Epithelial cell of esophagus (primary cell): ENCODE measurements around the gene BCAN.

Experiments
- DNase-seq: peaks from one replicate; pipeline ENCODE4 v3.0.0; 2010; ENCODE audit warnings: low read depth
- H3K4me3 ChIP-seq: 2 replicates; pipeline ENCODE4 v1.5.1; 2011; ENCODE audit warnings: mild to moderate bottlenecking, low read length, control low read depth
- CTCF ChIP-seq: IDR thresholded peaks from 2 replicates; pipeline ENCODE4 v1.5.1; 2011; ENCODE audit warnings: low read depth, mild to moderate bottlenecking, low read length, control low read depth, inconsistent platforms; ENCODE audit not compliant: insufficient read depth; ENCODE audit errors: missing control alignments

BCAN gene

GRCh38 chr1:156639601-156640101 lies 2.3 kb upstream of the BCAN start:
- no peak overlapping the region for H3K4me3 ChIP-seq
- TF ChIP-seq CTCF: no peak
- no peak for DNase-seq

- TF ChIP-seq CTCF: no peak
- DNase-seq: no peak
- no peak overlapping the region for H3K4me3 ChIP-seq
Measured at GRCh38 chr1:156640842-156641706, 843 bp upstream of the BCAN start.

GRCh38 chr1:156642265-156643048 lies 540 bp downstream of the BCAN start:
- no peak overlapping the region for H3K4me3 ChIP-seq
- no peak for DNase-seq

DNA sequence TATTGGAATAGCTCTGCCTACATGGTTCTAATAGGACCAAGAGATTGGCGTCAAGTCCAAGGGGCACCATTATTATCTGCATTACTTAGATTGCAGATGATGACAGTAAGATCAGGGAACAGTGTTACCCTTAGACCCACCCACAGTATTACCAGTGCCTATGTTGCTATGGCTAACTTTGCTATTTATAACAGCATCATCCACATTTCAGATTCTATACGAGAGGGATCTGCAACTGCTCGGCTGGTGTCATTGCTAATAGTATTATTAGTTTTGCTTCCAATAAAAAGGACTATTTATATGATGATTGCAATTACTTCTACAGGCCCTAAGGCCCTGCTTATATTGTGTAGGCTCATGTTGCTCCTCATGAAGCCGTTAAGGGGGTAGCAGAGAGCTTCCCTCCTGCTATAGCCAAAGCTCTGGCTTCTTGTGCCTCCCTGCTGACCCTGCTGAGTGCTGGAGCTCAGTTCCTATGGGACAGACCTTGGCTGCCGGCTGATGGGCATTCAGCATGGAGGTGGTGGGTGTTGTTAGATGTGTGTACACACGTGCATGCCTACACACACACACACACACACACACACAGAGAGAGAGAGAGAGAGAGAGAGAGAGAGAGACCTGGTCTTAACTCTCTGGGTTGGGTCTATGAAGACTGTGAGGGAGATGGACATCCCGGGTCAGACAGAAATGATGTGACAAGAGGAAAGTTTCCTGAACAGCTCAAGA lies 1.3 kb downstream of the BCAN start:
- DNase-seq: no peak
- no peak overlapping the region for H3K4me3 ChIP-seq
- TF ChIP-seq CTCF: no peak

More at GRCh38 chr1:156642265-156643048, 540 bp downstream of the BCAN start:
- TF ChIP-seq CTCF: no peak

DNA sequence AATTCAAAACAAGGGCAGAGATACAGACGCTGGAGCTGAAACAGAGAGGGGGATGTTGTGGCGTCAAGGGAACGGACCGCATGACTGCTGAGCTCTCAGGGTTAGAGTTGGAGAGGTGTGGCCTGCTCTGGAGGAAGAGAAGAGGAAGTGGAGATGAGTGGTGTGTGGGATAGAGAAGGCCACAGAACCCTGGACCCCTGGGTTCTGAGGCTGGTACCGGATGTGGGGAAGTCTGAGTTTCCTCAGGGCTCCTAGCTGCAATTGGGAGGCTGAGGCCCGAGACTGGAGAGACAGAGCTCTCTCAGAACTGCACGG lies 1.8 kb downstream of the BCAN start:
- no peak for TF ChIP-seq CTCF
- no peak for DNase-seq
- no peak overlapping the region for H3K4me3 ChIP-seq

DNA sequence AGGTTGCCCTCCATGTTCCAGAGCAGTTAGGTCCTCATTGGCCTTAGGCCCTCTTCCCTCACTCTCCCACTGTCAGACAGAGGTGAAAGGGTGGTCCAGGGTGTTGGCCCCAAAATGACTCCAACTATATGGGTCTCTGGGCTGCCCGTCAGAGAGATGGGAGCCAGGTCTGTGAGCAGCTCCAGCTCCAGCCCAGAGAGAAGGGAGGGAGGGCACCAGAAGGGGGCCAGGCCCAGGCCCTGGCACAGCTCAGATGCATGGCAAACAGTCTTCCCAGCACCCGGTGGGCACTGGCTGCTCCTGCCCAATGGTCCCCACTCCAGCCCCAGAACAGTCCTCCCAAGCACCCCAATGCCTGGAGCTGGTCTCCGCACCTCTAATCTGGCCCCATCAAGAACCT lies 2.2 kb downstream of the BCAN start:
- no peak for DNase-seq
- TF ChIP-seq CTCF: no peak
- no peak overlapping the region for H3K4me3 ChIP-seq
